ENCODE results near the gene LRP8.

Gene LRP8

GRCh38 chr1:53294567-53294966 lies 33.3 kb downstream of the LRP8 start:
- H3K9ac ChIP-seq (ENCODE audit: low read depth in 1 of 2, low read length in 2 of 2), result no peak overlapping the region
- H3K4me3 ChIP-seq (ENCODE audit: low read length in 2 of 2), result no peak overlapping the region
- peak overlapping the region in 1 of 2 donors; percentile 56 for H3K27ac ChIP-seq (ENCODE audit: low read depth in 2 of 2, low read length in 2 of 2)
- peaks cover 0 to 30% of the 10 kb centered on the region in 2 donors for H3K4me1 ChIP-seq (ENCODE audit: control insufficient read depth in 2 of 2, insufficient read depth in 2 of 2, low read length in 2 of 2)
- no peaks in the 10 kb centered on the region for H3K27me3 ChIP-seq (ENCODE audit: control insufficient read depth in 2 of 2, insufficient read depth in 2 of 2, low read length in 2 of 2)
- no peaks in the 10 kb centered on the region for H3K9me3 ChIP-seq (ENCODE audit: control insufficient read depth in 2 of 2, low read length in 2 of 2)
- no peaks in the 10 kb centered on the region for H3K36me3 ChIP-seq (ENCODE audit: control insufficient read depth in 2 of 2, insufficient read depth in 2 of 2, low read length in 2 of 2)

GRCh38 chr1:53294061-53294460 lies 33.8 kb downstream of the LRP8 start:
- no peak overlapping the region for H3K4me3 ChIP-seq (ENCODE audit: low read length in 2 of 2)
- H3K27me3 ChIP-seq (ENCODE audit: control insufficient read depth in 2 of 2, insufficient read depth in 2 of 2, low read length in 2 of 2), result no peaks in the 10 kb centered on the region
- H3K9me3 ChIP-seq (ENCODE audit: control insufficient read depth in 2 of 2, low read length in 2 of 2), result no peaks in the 10 kb centered on the region
- no peaks in the 10 kb centered on the region for H3K36me3 ChIP-seq (ENCODE audit: control insufficient read depth in 2 of 2, insufficient read depth in 2 of 2, low read length in 2 of 2)
- H3K4me1 ChIP-seq (ENCODE audit: control insufficient read depth in 2 of 2, insufficient read depth in 2 of 2, low read length in 2 of 2), result peaks cover 0 to 30% of the 10 kb centered on the region in 2 donors
- H3K27ac ChIP-seq (ENCODE audit: low read depth in 2 of 2, low read length in 2 of 2), result no peak overlapping the region
- no peak overlapping the region for H3K9ac ChIP-seq (ENCODE audit: low read depth in 1 of 2, low read length in 2 of 2)

GRCh38 chr1:53293123-53293522 lies 34.7 kb downstream of the LRP8 start:
- Histone ChIP-seq H3K4me1 (ENCODE audit: control insufficient read depth in 2 of 2, insufficient read depth in 2 of 2, low read length in 2 of 2) (peaks cover 0 to 30% of the 10 kb centered on the region in 2 donors), H3K9ac (ENCODE audit: low read depth in 1 of 2, low read length in 2 of 2) (no peak overlapping the region), H3K27ac (ENCODE audit: low read depth in 2 of 2, low read length in 2 of 2) (no peak overlapping the region), H3K4me3 (ENCODE audit: low read length in 2 of 2) (no peak overlapping the region), H3K27me3 (ENCODE audit: control insufficient read depth in 2 of 2, insufficient read depth in 2 of 2, low read length in 2 of 2) (no peaks in the 10 kb centered on the region), H3K9me3 (ENCODE audit: control insufficient read depth in 2 of 2, low read length in 2 of 2) (no peaks in the 10 kb centered on the region), H3K36me3 (ENCODE audit: control insufficient read depth in 2 of 2, insufficient read depth in 2 of 2, low read length in 2 of 2) (no peaks in the 10 kb centered on the region)

DNA sequence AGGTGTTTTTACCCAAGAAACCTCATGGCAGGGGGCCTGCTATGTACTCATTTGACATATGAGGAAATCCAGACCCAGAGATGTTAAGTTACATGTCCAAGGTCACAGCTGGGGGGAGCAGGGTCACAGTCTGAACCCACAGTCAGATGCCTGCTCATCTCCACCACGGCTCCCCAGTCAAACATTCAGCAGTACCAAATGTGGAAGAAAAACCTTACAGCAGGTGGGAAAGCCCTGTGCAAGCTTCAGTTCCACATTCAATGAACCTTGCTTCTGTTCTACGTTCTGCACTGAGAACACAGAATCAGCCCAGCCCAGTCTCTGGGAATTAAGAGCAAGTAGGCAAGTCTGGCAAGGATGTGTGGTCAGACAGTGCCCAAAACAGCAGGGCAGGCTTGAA lies 35.2 kb downstream of the LRP8 start:
- Histone ChIP-seq H3K9me3 (ENCODE audit: control insufficient read depth in 2 of 2, low read length in 2 of 2) (no peaks in the 10 kb centered on the region), H3K4me1 (ENCODE audit: control insufficient read depth in 2 of 2, insufficient read depth in 2 of 2, low read length in 2 of 2) (peaks cover 0 to 30% of the 10 kb centered on the region in 2 donors), H3K4me3 (ENCODE audit: low read length in 2 of 2) (no peak overlapping the region), H3K27me3 (ENCODE audit: control insufficient read depth in 2 of 2, insufficient read depth in 2 of 2, low read length in 2 of 2) (no peaks in the 10 kb centered on the region), H3K36me3 (ENCODE audit: control insufficient read depth in 2 of 2, insufficient read depth in 2 of 2, low read length in 2 of 2) (no peaks in the 10 kb centered on the region), H3K9ac (ENCODE audit: low read depth in 1 of 2, low read length in 2 of 2) (no peak overlapping the region), H3K27ac (ENCODE audit: low read depth in 2 of 2, low read length in 2 of 2) (no peak overlapping the region)

GRCh38 chr1:53291574-53291973 lies 36.3 kb downstream of the LRP8 start:
- Histone ChIP-seq H3K36me3 (ENCODE audit: control insufficient read depth in 2 of 2, insufficient read depth in 2 of 2, low read length in 2 of 2) (no peaks in the 10 kb centered on the region), H3K4me1 (ENCODE audit: control insufficient read depth in 2 of 2, insufficient read depth in 2 of 2, low read length in 2 of 2) (peaks cover 0 to 23% of the 10 kb centered on the region in 2 donors), H3K27ac (ENCODE audit: low read depth in 2 of 2, low read length in 2 of 2) (no peak overlapping the region), H3K9me3 (ENCODE audit: control insufficient read depth in 2 of 2, low read length in 2 of 2) (no peaks in the 10 kb centered on the region), H3K9ac (ENCODE audit: low read depth in 1 of 2, low read length in 2 of 2) (no peak overlapping the region), H3K27me3 (ENCODE audit: control insufficient read depth in 2 of 2, insufficient read depth in 2 of 2, low read length in 2 of 2) (no peaks in the 10 kb centered on the region), H3K4me3 (ENCODE audit: low read length in 2 of 2) (no peak overlapping the region)

DNA sequence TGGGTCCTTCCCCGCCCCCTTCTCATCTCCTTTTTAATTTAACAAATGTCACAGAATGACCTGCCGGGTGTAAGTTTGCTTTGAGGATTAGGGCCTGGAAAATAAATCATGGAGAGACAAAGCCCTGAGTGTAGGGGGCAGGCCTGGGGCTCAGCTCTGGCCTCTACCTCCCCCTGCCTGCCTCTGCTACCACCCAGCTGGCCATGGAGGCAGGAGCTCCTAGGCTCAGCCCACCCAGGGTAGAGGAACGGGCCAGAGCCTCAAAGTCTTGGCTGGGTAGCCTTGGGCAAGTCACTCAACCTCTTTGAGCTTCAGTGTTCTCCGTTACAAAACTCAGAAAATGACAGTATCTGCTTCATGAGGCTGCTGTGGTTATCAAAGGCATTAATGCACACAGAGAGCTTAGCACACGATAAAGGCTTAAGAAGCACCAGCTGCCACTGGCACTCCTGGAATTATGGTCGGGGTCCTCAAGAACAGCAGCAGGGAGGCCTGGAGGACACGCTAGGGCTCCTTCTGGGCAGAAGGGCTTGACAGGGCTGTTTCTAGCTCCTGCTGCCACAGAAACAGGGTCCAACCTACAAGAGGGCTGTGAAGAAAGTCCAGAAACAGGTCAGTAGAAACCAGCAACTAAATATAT lies 39.0 kb downstream of the LRP8 start:
- H3K4me3 ChIP-seq (ENCODE audit: low read length in 2 of 2), result no peak overlapping the region
- no peak overlapping the region for H3K27ac ChIP-seq (ENCODE audit: low read depth in 2 of 2, low read length in 2 of 2)
- H3K9me3 ChIP-seq (ENCODE audit: control insufficient read depth in 2 of 2, low read length in 2 of 2), result no peaks in the 10 kb centered on the region

GRCh38 chr1:53288002-53288789 lies 39.7 kb downstream of the LRP8 start:
- no peaks in the 10 kb centered on the region for H3K27me3 ChIP-seq (ENCODE audit: control insufficient read depth in 2 of 2, insufficient read depth in 2 of 2, low read length in 2 of 2)
- H3K27ac ChIP-seq (ENCODE audit: low read depth in 2 of 2, low read length in 2 of 2), result no peak overlapping the region
- no peak overlapping the region for H3K4me3 ChIP-seq (ENCODE audit: low read length in 2 of 2)
- no peaks in the 10 kb centered on the region for H3K36me3 ChIP-seq (ENCODE audit: control insufficient read depth in 2 of 2, insufficient read depth in 2 of 2, low read length in 2 of 2)
- H3K9me3 ChIP-seq (ENCODE audit: control insufficient read depth in 2 of 2, low read length in 2 of 2), result no peaks in the 10 kb centered on the region
- H3K4me1 ChIP-seq (ENCODE audit: control insufficient read depth in 2 of 2, insufficient read depth in 2 of 2, low read length in 2 of 2), result peaks cover 0 to 3% of the 10 kb centered on the region in 2 donors
- H3K9ac ChIP-seq (ENCODE audit: low read depth in 1 of 2, low read length in 2 of 2), result no peak overlapping the region

More for the DNA sequence above, 39.0 kb downstream of the LRP8 start:
- Histone ChIP-seq H3K27me3 (ENCODE audit: control insufficient read depth in 2 of 2, insufficient read depth in 2 of 2, low read length in 2 of 2) (no peaks in the 10 kb centered on the region), H3K9ac (ENCODE audit: low read depth in 1 of 2, low read length in 2 of 2) (no peak overlapping the region), H3K36me3 (ENCODE audit: control insufficient read depth in 2 of 2, insufficient read depth in 2 of 2, low read length in 2 of 2) (no peaks in the 10 kb centered on the region), H3K4me1 (ENCODE audit: control insufficient read depth in 2 of 2, insufficient read depth in 2 of 2, low read length in 2 of 2) (peaks cover 0 to 3% of the 10 kb centered on the region in 2 donors)

DNA sequence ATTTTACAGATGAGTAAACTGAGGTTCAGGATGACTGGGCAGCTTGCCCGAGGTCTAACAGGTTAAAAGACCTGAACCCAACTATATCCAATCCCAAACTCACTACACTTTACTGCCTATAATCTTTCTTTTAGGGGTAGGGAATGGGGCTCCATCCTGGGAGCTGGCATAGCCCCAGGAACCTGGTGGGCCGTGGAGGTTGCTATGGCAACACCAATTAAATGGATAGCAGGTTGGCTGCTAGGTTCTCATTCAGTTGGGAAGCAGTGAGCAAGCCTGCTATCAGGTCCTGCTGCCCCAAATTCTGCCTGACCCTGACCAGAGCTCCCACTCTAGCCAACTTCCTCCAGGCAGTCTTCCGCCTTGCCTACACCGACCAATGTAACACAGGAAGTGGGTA lies 40.9 kb downstream of the LRP8 start:
- Histone ChIP-seq H3K9ac (ENCODE audit: low read depth in 1 of 2, low read length in 2 of 2) (no peak overlapping the region), H3K9me3 (ENCODE audit: control insufficient read depth in 2 of 2, low read length in 2 of 2) (no peaks in the 10 kb centered on the region), H3K4me1 (ENCODE audit: control insufficient read depth in 2 of 2, insufficient read depth in 2 of 2, low read length in 2 of 2) (no peaks in the 10 kb centered on the region), H3K4me3 (ENCODE audit: low read length in 2 of 2) (no peak overlapping the region), H3K27ac (ENCODE audit: low read depth in 2 of 2, low read length in 2 of 2) (no peak overlapping the region), H3K27me3 (ENCODE audit: control insufficient read depth in 2 of 2, insufficient read depth in 2 of 2, low read length in 2 of 2) (no peaks in the 10 kb centered on the region), H3K36me3 (ENCODE audit: control insufficient read depth in 2 of 2, insufficient read depth in 2 of 2, low read length in 2 of 2) (no peaks in the 10 kb centered on the region)

GRCh38 chr1:53285969-53286760 lies 41.7 kb downstream of the LRP8 start:
- Histone ChIP-seq H3K9ac (ENCODE audit: low read depth in 1 of 2, low read length in 2 of 2) (no peak overlapping the region), H3K4me3 (ENCODE audit: low read length in 2 of 2) (no peak overlapping the region), H3K4me1 (ENCODE audit: control insufficient read depth in 2 of 2, insufficient read depth in 2 of 2, low read length in 2 of 2) (no peaks in the 10 kb centered on the region), H3K9me3 (ENCODE audit: control insufficient read depth in 2 of 2, low read length in 2 of 2) (no peaks in the 10 kb centered on the region), H3K27ac (ENCODE audit: low read depth in 2 of 2, low read length in 2 of 2) (no peak overlapping the region), H3K36me3 (ENCODE audit: control insufficient read depth in 2 of 2, insufficient read depth in 2 of 2, low read length in 2 of 2) (no peaks in the 10 kb centered on the region), H3K27me3 (ENCODE audit: control insufficient read depth in 2 of 2, insufficient read depth in 2 of 2, low read length in 2 of 2) (no peaks in the 10 kb centered on the region)

DNA sequence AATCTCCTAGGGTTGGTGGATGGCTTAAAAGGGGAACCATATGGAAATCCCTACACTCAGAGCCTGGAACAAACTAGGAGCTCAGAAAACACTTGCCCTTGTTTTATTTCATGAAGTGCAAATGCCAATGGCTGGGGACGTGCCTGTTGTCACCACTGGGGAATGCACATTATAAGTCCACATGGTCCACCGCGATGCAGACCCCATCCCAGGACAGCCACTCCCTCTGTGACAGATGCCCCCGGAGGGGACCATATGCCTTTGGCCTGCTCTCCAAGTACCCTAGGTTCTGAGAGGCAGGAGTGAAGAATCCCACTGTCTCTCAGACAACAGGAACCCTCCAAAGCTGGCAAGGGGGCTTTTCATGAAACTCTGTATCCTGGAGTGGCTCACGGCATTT lies 42.3 kb downstream of the LRP8 start:
- H3K9me3 ChIP-seq (ENCODE audit: control insufficient read depth in 2 of 2, low read length in 2 of 2), result no peaks in the 10 kb centered on the region
- no peaks in the 10 kb centered on the region for H3K36me3 ChIP-seq (ENCODE audit: control insufficient read depth in 2 of 2, insufficient read depth in 2 of 2, low read length in 2 of 2)
- no peaks in the 10 kb centered on the region for H3K27me3 ChIP-seq (ENCODE audit: control insufficient read depth in 2 of 2, insufficient read depth in 2 of 2, low read length in 2 of 2)

More for the DNA sequence above, 42.3 kb downstream of the LRP8 start:
- H3K27ac ChIP-seq (ENCODE audit: low read depth in 2 of 2, low read length in 2 of 2), result no peak overlapping the region
- no peak overlapping the region for H3K9ac ChIP-seq (ENCODE audit: low read depth in 1 of 2, low read length in 2 of 2)
- no peak overlapping the region for H3K4me3 ChIP-seq (ENCODE audit: low read length in 2 of 2)
- no peaks in the 10 kb centered on the region for H3K4me1 ChIP-seq (ENCODE audit: control insufficient read depth in 2 of 2, insufficient read depth in 2 of 2, low read length in 2 of 2)

Measured in mucosa of rectum (tissue), 2 donors.